ENCODE measurements around the gene BCAR1. TPM values are rescaled to one million over a fixed set of nuclear protein-coding genes. Genes with fewer than 3 reads are reported as not detected.
"Not testable (repeated sequence)": the region's sequence is repeated elsewhere in the genome, so short reads cannot be mapped to it uniquely, and the experiment has no call there.

Gene BCAR1
- total RNA-seq, 6 donors from 2014 or later, result 32.9 to 87.2 (median 61.7) TPM

DNA sequence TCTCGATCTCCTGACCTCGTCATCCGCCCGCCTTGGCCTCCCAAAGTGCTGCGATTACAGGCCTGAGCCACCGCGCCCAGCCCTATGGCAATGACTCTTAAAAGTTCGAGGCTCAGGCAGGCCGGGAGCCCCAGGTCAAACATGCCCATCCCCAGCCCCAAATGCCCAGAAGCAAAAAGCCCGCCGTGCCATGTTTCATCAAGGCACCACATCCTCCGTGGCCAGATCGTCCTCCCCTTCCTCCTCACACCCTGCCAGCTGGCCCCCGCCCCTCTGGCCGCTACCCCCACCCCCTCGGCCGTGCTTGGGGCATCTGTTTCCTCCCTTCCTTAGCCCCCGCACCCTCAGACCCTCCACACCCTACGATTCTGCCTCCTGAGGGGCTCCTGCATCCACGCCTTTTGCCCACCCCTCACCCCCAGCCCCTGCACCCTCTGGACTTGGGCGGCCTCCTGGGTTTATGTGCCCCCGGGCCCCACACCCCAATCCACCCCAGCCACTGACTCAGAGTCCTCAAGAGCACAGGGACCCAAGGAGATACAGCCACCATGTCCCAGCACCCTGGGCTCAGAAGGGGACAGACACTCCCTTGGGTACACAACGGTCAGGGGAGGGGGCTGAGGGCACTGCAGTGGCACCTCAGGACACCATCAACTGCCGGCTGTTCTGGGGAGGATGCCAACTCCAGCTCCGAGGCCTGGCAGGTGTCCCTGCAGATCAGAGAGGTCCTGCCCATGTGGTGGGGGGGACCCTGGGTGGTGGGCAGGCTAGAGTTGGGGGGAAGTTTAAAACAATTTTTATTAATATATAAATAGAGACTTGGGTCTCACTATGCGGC, 25.5 kb downstream of the BCAR1 start:
- no peak for ATAC-seq (ENCODE audit: low FRiP score in 2 of 2)
- Histone ChIP-seq H3K27me3 (no peaks in the 10 kb centered on the region), H3K9me3 (no peaks in the 10 kb centered on the region), H3K36me3 (peaks cover 0 to 30% (median 22%) of the 10 kb centered on the region in 4 donors), H3K4me1 (peaks cover 0 to 11% (median 6%) of the 10 kb centered on the region in 4 donors), H3K27ac (no peak overlapping the region), H3K4me3 (no peak overlapping the region)
- WGBS, 2 donors, result 70 to 76% methylated on average over 13 to 23 of the region's 26 CpGs
- peak in 1 of 2 donors; percentile 43 for DNase-seq
- no peak for TF ChIP-seq POLR2A (IDR thresholded peaks at IDR 0.05)
- peak in 1 of 2 donors; percentile 17 for TF ChIP-seq POLR2AphosphoS5 (IDR thresholded peaks at IDR 0.05)

DNA sequence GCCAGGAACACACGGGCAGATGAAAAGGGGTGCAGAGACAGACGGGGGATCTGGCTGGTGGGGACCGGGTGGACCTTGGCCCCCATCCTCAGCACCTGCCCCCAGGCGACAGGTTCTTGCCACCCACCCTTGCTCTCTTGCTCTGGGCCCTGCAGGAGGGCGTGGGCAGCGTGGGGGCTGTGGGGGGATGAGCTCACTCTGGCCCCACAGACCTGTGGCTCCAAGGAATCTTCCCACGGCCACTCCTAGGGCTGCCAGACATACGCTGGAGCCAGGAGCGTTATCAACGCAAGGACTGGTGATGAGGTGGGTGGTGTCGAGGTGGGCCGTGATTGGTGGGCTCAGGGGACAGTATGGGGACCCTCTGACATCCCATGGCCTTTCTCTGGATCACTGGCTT, 26.3 kb downstream of the BCAR1 start:
- H3K36me3 ChIP-seq, result peaks cover 0 to 29% (median 22%) of the 10 kb centered on the region in 4 donors
- 65 to 71% methylated on average over 11 to 12 of the region's 12 CpGs for WGBS, 2 donors
- ATAC-seq (ENCODE audit: low FRiP score in 2 of 2), result peak in 1 of 2 donors; percentile 11
- peaks cover 0 to 4% (median 2%) of the 10 kb centered on the region in 4 donors for H3K4me1 ChIP-seq
- no peaks in the 10 kb centered on the region for H3K9me3 ChIP-seq
- H3K4me3 ChIP-seq, result no peak overlapping the region
- DNase-seq, result no peak
- no peak for TF ChIP-seq POLR2AphosphoS5 (IDR thresholded peaks at IDR 0.05)
- no peak for TF ChIP-seq CTCF (IDR thresholded peaks at IDR 0.05)
- TF ChIP-seq POLR2A (IDR thresholded peaks at IDR 0.05), result no peak
- TF ChIP-seq EP300 (IDR thresholded peaks at IDR 0.05), result no peak
- H3K27me3 ChIP-seq, result no peaks in the 10 kb centered on the region
- H3K27ac ChIP-seq, result no peak overlapping the region

- 72 to 80% methylated on average over 7 to 20 of the region's 20 CpGs for WGBS, 2 donors
- Histone ChIP-seq H3K9me3 (no peaks in the 10 kb centered on the region), H3K27me3 (no peaks in the 10 kb centered on the region), H3K36me3 (peaks cover 0 to 23% (median 18%) of the 10 kb centered on the region in 4 donors), H3K27ac (no peak overlapping the region), H3K4me3 (no peak overlapping the region), H3K4me1 (peaks cover 0 to 2% (median 0%) of the 10 kb centered on the region in 4 donors)
- DNase-seq (peak in 1 of 2 donors; percentile 67), ATAC-seq (ENCODE audit: low FRiP score in 2 of 2) (peak in 1 of 2 donors; percentile 3)
- TF ChIP-seq POLR2AphosphoS5 (IDR thresholded peaks at IDR 0.05) (no peak), POLR2A (IDR thresholded peaks at IDR 0.05) (no peak), EP300 (IDR thresholded peaks at IDR 0.05) (no peak), CTCF (IDR thresholded peaks at IDR 0.05) (no peak)
Observed at GRCh38 chr16:75224306-75225082, 26.9 kb downstream of the BCAR1 start.

- WGBS, 2 donors, result 92% methylated on average over 9 of the region's 20 CpGs; no CpG with 5 or more reads in 1 of the 2 donors
- H3K27ac ChIP-seq, H3K4me3 ChIP-seq, H3K36me3 ChIP-seq, H3K9me3 ChIP-seq, H3K27me3 ChIP-seq: not testable (repeated sequence)
- peak in 1 of 2 donors; percentile 13 for ATAC-seq (ENCODE audit: low FRiP score in 2 of 2)
- peak in 1 of 2 donors; percentile 72 for DNase-seq
- H3K4me1 ChIP-seq, result peaks cover 0 to 10% (median 0%) of the 10 kb centered on the region in 4 donors
Observed at GRCh38 chr16:75223129-75223528, 28.3 kb downstream of the BCAR1 start.

GRCh38 chr16:75222271-75222783, 29.1 kb downstream of the BCAR1 start:
- WGBS, 2 donors, result 81 to 82% methylated on average over 11 to 15 of the region's 16 CpGs
- TF ChIP-seq POLR2AphosphoS5 (IDR thresholded peaks at IDR 0.05) (no peak), EP300 (IDR thresholded peaks at IDR 0.05) (no peak), CTCF (IDR thresholded peaks at IDR 0.05) (no peak), POLR2A (IDR thresholded peaks at IDR 0.05) (no peak)
- Histone ChIP-seq H3K27me3 (no peaks in the 10 kb centered on the region), H3K36me3 (peaks cover 0 to 2% (median 0%) of the 10 kb centered on the region in 4 donors), H3K27ac (no peak overlapping the region), H3K4me3 (no peak overlapping the region), H3K9me3 (no peaks in the 10 kb centered on the region), H3K4me1 (peaks cover 0 to 10% (median 0%) of the 10 kb centered on the region in 4 donors)
- DNase-seq (peak in 1 of 2 donors; percentile 67), ATAC-seq (ENCODE audit: low FRiP score in 2 of 2) (peak in 1 of 2 donors; percentile 13)
